Neutrophil (primary cell): ENCODE measurements around the gene KLK12.

ENCODE experiments used
- H3K27ac ChIP-seq: fragments of 200-600 bp; sonication (generic); 2 replicates; pipeline ENCODE4 v1.5.1; 2016; ENCODE audit warnings: mild to moderate bottlenecking, moderate library complexity
- H3K27me3 ChIP-seq: fragments of 200-600 bp; sonication (generic); 2 replicates; pipeline ENCODE4 v1.6.0; 2016; ENCODE audit warnings: mild to moderate bottlenecking
- H3K36me3 ChIP-seq: fragments of 200-600 bp; sonication (generic); 2 replicates; pipeline ENCODE4 v1.5.1; 2017
- H3K4me1 ChIP-seq, 2 experiments: fragments of 200-600 bp in 1 of 2; sonication (generic) in 1 of 2; 1 replicate in 1 of 2; 2 replicates in 1 of 2; pipeline versions ENCODE4 v1.5.1 to v1.6.1; 2013 to 2016; ENCODE audit warnings: low read depth in 1 of 2, low read length in 1 of 2, mild to moderate bottlenecking in 1 of 2, moderate library complexity in 1 of 2; ENCODE audit not compliant: control insufficient read depth in 1 of 2, insufficient read depth in 1 of 2
- H3K4me3 ChIP-seq, 2 experiments: fragments of 200-600 bp in 1 of 2; sonication (generic) in 1 of 2; 1 replicate in 1 of 2; 2 replicates in 1 of 2; pipeline ENCODE4 v1.5.1; 2013 to 2016; ENCODE audit warnings: low read depth in 1 of 2, low read length in 1 of 2, mild to moderate bottlenecking in 1 of 2, moderate library complexity in 1 of 2
- H3K9me3 ChIP-seq: fragments of 200-600 bp; sonication (generic); 2 replicates; pipeline ENCODE4 v1.5.1; 2016
- TF ChIP-seq, protein P1 (sequence below): fragments of 200-600 bp; sonication (generic); IDR thresholded peaks from 2 replicates; pipeline ENCODE4 v1.5.1; 2016; ENCODE audit warnings: antibody characterized with exemption

Gene KLK12

DNA sequence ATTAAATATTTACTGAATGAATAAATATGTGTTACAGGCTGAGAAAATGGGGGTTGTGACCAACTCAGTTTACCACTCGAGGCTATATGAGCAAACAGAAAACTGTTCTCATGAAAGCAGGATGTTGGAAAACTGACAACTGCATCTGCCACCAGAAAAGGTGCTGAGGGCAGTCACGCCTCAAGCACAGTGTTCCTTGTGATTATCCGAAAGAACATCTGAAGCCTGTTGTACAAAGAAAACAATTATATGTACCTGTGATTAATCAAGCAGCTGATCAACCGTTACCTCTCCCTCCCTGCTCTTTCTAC is 36.2 kb upstream of the KLK12 start:
- TF ChIP-seq, protein P1, sequence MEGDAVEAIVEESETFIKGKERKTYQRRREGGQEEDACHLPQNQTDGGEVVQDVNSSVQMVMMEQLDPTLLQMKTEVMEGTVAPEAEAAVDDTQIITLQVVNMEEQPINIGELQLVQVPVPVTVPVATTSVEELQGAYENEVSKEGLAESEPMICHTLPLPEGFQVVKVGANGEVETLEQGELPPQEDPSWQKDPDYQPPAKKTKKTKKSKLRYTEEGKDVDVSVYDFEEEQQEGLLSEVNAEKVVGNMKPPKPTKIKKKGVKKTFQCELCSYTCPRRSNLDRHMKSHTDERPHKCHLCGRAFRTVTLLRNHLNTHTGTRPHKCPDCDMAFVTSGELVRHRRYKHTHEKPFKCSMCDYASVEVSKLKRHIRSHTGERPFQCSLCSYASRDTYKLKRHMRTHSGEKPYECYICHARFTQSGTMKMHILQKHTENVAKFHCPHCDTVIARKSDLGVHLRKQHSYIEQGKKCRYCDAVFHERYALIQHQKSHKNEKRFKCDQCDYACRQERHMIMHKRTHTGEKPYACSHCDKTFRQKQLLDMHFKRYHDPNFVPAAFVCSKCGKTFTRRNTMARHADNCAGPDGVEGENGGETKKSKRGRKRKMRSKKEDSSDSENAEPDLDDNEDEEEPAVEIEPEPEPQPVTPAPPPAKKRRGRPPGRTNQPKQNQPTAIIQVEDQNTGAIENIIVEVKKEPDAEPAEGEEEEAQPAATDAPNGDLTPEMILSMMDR: no peak
- no peaks in the 10 kb centered on the region for H3K9me3 ChIP-seq
- no peaks in the 10 kb centered on the region for H3K36me3 ChIP-seq
- peaks cover 53% of the 10 kb centered on the region for H3K27me3 ChIP-seq
- no peak overlapping the region for H3K27ac ChIP-seq
- H3K4me3 ChIP-seq: no peak overlapping the region
- no peaks in the 10 kb centered on the region for H3K4me1 ChIP-seq

- TF ChIP-seq, protein P1: no peak
Measured at GRCh38 chr19:51070334-51071094, 35.7 kb upstream of the KLK12 start.

DNA sequence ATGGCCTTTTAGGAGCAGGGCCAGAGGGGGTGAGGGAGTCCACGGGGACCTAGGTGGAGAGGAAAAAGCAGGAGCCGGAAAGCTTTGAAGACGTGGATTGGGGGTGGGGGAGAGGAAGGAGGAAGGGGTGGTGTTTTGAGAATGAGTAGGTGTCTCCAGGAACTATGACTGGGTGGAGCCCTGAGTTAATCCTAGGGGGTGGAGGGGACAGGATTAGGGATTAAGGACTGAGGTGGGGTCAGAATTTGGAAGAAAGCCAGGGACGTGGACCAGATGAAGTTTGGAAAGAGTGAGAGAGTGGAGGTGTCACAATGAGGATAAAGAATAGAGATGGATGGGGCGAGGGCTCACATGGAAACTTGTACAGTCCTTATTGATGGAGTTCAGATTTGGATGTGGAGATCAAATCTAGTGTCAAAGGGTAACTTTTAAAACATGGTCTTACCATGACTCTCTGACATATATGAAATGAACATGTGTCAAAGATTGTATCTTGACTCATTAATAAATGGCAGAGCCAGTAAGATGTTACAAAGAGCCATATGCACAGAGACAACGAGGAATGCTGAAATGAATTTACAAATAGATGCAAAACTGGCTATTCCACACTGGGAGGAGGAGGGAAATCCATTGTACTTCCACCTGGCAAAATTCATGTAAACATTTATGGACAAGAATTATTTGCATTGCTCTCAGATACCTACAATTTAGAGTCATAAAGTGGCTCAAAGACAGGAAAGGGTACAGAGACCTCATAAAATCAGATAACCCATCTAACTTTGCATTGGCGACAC is 31.8 kb upstream of the KLK12 start:
- Histone ChIP-seq H3K4me3 (no peak overlapping the region), H3K27me3 (peaks cover 83% of the 10 kb centered on the region), H3K9me3 (no peaks in the 10 kb centered on the region), H3K36me3 (no peaks in the 10 kb centered on the region), H3K4me1 (no peaks in the 10 kb centered on the region), H3K27ac (no peak overlapping the region)
- TF ChIP-seq, protein P1: no peak

More at GRCh38 chr19:51070334-51071094, 35.7 kb upstream of the KLK12 start:
- Histone ChIP-seq H3K4me3 (no peak overlapping the region), H3K4me1 (no peaks in the 10 kb centered on the region), H3K27ac (no peak overlapping the region), H3K36me3 (no peaks in the 10 kb centered on the region), H3K9me3 (no peaks in the 10 kb centered on the region), H3K27me3 (peaks cover 58% of the 10 kb centered on the region)

DNA sequence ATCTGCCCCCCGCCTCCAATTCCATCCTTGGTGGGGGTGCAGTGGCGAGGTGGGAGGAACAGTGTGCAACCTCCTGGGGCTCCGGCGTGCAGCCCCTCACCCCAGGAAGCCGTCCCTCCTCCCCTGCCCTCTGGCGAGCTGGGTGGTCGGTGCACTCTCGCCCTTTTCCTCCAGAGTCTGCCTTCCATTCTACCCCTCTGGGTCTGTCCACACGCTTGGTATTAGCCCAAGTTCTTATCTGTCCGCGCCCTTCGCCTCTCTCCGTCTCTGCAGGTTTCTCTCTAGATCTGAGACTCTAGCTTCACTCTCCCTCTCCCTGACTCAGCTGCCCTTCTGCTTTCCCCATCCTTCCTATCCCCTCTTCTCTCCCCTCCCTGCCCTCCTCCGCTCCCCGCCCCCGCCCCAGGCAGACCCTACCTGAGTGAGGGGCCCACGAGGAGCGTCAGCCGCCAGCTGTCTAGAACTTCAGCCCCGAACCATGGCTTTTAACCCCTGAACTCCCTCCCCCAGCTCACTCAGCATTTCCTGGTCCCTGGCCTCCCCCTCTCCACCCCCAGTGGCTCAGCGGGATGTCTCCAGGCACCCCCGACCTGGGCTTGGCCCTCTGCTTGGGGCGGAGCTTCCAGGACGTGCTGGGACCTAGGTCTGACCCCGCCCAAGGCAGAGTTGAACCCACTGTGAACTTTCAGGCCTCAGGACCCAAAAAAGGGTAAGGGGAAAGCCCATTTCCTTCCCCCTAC is 30.6 kb upstream of the KLK12 start:
- Histone ChIP-seq H3K4me3 (no peak overlapping the region), H3K27ac (no peak overlapping the region), H3K27me3 (peaks cover 79% of the 10 kb centered on the region), H3K9me3 (no peaks in the 10 kb centered on the region), H3K36me3 (no peaks in the 10 kb centered on the region), H3K4me1 (no peaks in the 10 kb centered on the region)
- TF ChIP-seq, protein P1: no peak

- no peaks in the 10 kb centered on the region for H3K9me3 ChIP-seq
- no peak within 1 kb of the TSS for H3K4me3 ChIP-seq
- H3K27ac ChIP-seq: no peak within 1 kb of the TSS
- H3K27me3 ChIP-seq: peaks cover 81% of the 10 kb centered on the region
- H3K36me3 ChIP-seq: no peaks in the 10 kb centered on the region
- H3K4me1 ChIP-seq: no peaks in the 10 kb centered on the region
- TF ChIP-seq, protein P1: no peak
Measured at GRCh38 chr19:51064534-51065220, 29.9 kb upstream of the KLK12 start, which contains the start of gene KLK13. TSS of gene KLK13 (minus strand) at chr19:51065092. CDS start at chr19:51065067, 25 bp downstream.
